HEK293 (cell line): Measurements from ENCODE around the gene FAM210A.

Source experiments
- CTCF ChIA-PET: fragments of 350-600 bp; formaldehyde crosslinking; extraction: SDS; loops from one replicate; lab custom pipeline; 2021; ENCODE audit warnings: antibody characterized with exemption; lab: Yijun Ruan, JAX
- POLR2A ChIA-PET: fragments of 300-600 bp; formaldehyde crosslinking; extraction: SDS; loops from one replicate; lab custom pipeline; 2020; ENCODE audit warnings: antibody characterized with exemption, inconsistent platforms; lab: Yijun Ruan, JAX
- H3K27ac ChIP-seq: fragments of 200-500 bp; sonication (Bioruptor generic); 2 replicates; pipeline ENCODE4 v1.5.1; 2014; ENCODE audit warnings: low read depth, low read length, control low read depth, inconsistent platforms; ENCODE audit errors: extremely low read depth
- H3K36me3 ChIP-seq, 2 experiments: fragments of 200-500 bp in 1 of 2; sonication (Bioruptor generic) in 1 of 2; 1 replicate in 1 of 2; 2 replicates in 1 of 2; pipeline ENCODE4 v1.5.1; 2014 to 2017; ENCODE audit warnings: inconsistent platforms in 2 of 2, low read length in 2 of 2; ENCODE audit not compliant: control insufficient read depth in 2 of 2, insufficient read depth in 1 of 2
- H3K4me1 ChIP-seq: fragments of 200-500 bp; sonication (Bioruptor generic); 2 replicates; pipeline ENCODE4 v1.5.1; 2014; ENCODE audit warnings: mild to moderate bottlenecking, low read length, inconsistent platforms; ENCODE audit not compliant: control insufficient read depth, insufficient read depth
- H3K4me3 ChIP-seq: 2 replicates; pipeline ENCODE4 v1.5.1; 2011; ENCODE audit warnings: low read depth, mild to moderate bottlenecking, control low read depth, low read length, moderate library complexity
- H3K9me3 ChIP-seq: fragments of 200-500 bp; sonication (Bioruptor generic); 2 replicates; pipeline ENCODE4 v1.5.1; 2014; ENCODE audit warnings: low read depth, low read length, inconsistent platforms; ENCODE audit not compliant: control insufficient read depth, insufficient read depth
- AEBP2 ChIP-seq: fragments of 450-650 bp; formaldehyde crosslinking; IDR thresholded peaks from 2 replicates; pipeline ENCODE4 v1.5.1; 2016; ENCODE audit warnings: missing biosample characterization, missing genetic modification characterization, borderline replicate concordance
- ATF2 ChIP-seq: fragments of 450-650 bp; formaldehyde crosslinking; IDR thresholded peaks from 2 replicates; pipeline ENCODE4 v1.5.1; 2016; ENCODE audit warnings: missing biosample characterization, missing genetic modification characterization, low read depth
- BCL11A ChIP-seq: fragments of 450-650 bp; formaldehyde crosslinking; IDR thresholded peaks from 2 replicates; pipeline ENCODE4 v1.5.1; 2016; ENCODE audit warnings: low read depth, missing biosample characterization, missing genetic modification characterization
- PRDM4 ChIP-seq: fragments of 450-650 bp; formaldehyde crosslinking; IDR thresholded peaks from 2 replicates; pipeline ENCODE4 v1.5.1; 2017; ENCODE audit warnings: missing biosample characterization, missing genetic modification characterization
- SALL2 ChIP-seq: fragments of 450-650 bp; formaldehyde crosslinking; IDR thresholded peaks from 2 replicates; pipeline ENCODE4 v1.5.0; 2017; ENCODE audit warnings: missing biosample characterization, mild to moderate bottlenecking, missing genetic modification characterization, borderline replicate concordance
- SCRT2 ChIP-seq: fragments of 450-650 bp; formaldehyde crosslinking; IDR thresholded peaks from 2 replicates; pipeline ENCODE4 v1.5.1; 2016; ENCODE audit warnings: missing biosample characterization, missing genetic modification characterization
- TSHZ1 ChIP-seq: fragments of 450-650 bp; formaldehyde crosslinking; IDR thresholded peaks from 2 replicates; pipeline ENCODE4 v1.5.1; 2016; ENCODE audit warnings: missing biosample characterization, missing genetic modification characterization, borderline replicate concordance
- ZBTB21 ChIP-seq: fragments of 450-650 bp; formaldehyde crosslinking; IDR thresholded peaks from 2 replicates; pipeline ENCODE4 v1.5.1; 2017; ENCODE audit warnings: missing biosample characterization, missing genetic modification characterization
- ZNF133 ChIP-seq: fragments of 450-650 bp; formaldehyde crosslinking; IDR thresholded peaks from 2 replicates; pipeline ENCODE4 v1.5.1; 2016; ENCODE audit warnings: missing biosample characterization, missing genetic modification characterization
- ZNF19 ChIP-seq: fragments of 450-650 bp; formaldehyde crosslinking; IDR thresholded peaks from 2 replicates; pipeline ENCODE4; 2016; ENCODE audit warnings: missing biosample characterization, missing genetic modification characterization, low read depth
- ZNF324 ChIP-seq: fragments of 450-650 bp; formaldehyde crosslinking; IDR thresholded peaks from 2 replicates; pipeline ENCODE4 v1.5.1; 2016; ENCODE audit warnings: missing biosample characterization, missing genetic modification characterization
- ZNF416 ChIP-seq: fragments of 450-650 bp; formaldehyde crosslinking; IDR thresholded peaks from 2 replicates; pipeline ENCODE4 v1.5.1; 2016; ENCODE audit warnings: missing biosample characterization, missing genetic modification characterization
- ZNF529 ChIP-seq: fragments of 450-650 bp; formaldehyde crosslinking; IDR thresholded peaks from 2 replicates; pipeline ENCODE4 v1.5.1; 2017; ENCODE audit warnings: missing genetic modification characterization, missing biosample characterization; ENCODE audit not compliant: insufficient replicate concordance
- ZNF747 ChIP-seq: fragments of 450-650 bp; formaldehyde crosslinking; IDR thresholded peaks from 2 replicates; pipeline ENCODE4 v1.5.1; 2016; ENCODE audit warnings: missing biosample characterization, missing genetic modification characterization
- ZNF792 ChIP-seq: fragments of 450-650 bp; formaldehyde crosslinking; IDR thresholded peaks from 2 replicates; pipeline ENCODE4 v1.5.1; 2016; ENCODE audit warnings: missing biosample characterization, missing genetic modification characterization
- TF ChIP-seq, protein P1 (sequence below): fragments of 450-650 bp; formaldehyde crosslinking; IDR thresholded peaks from 2 replicates; pipeline ENCODE4 v1.5.1; 2017; ENCODE audit warnings: missing biosample characterization, missing genetic modification characterization

Gene FAM210A

GRCh38 chr18:13715330-13715729 lies 11.0 kb downstream of the FAM210A start:
- CTCF ChIA-PET = interaction anchor here (1.6 kb wide), 1 partner anchor 9 kb away, joined by 4 read pairs; no protein-coding TSS in a partner anchor
- no peaks in the 10 kb centered on the region for H3K36me3 ChIP-seq
- TF ChIP-seq ZNF529 (no peak), ZNF747 (tag by site-specific recombination) (no peak), AEBP2 (tag by site-specific recombination) (no peak), ZNF133 (tag by site-specific recombination) (no peak), ZBTB21 (no peak), BCL11A (tag by site-specific recombination) (no peak), ATF2 (tag by site-specific recombination) (no peak), PRDM4 (no peak), ZNF792 (tag by site-specific recombination) (no peak), SALL2 (tag by site-specific recombination) (no peak), TSHZ1 (no peak), SCRT2 (tag by site-specific recombination) (no peak), ZNF416 (tag by site-specific recombination) (no peak), ZNF324 (tag by site-specific recombination) (no peak), ZNF19 (tag by site-specific recombination) (no peak)
- TF ChIP-seq, protein P1, sequence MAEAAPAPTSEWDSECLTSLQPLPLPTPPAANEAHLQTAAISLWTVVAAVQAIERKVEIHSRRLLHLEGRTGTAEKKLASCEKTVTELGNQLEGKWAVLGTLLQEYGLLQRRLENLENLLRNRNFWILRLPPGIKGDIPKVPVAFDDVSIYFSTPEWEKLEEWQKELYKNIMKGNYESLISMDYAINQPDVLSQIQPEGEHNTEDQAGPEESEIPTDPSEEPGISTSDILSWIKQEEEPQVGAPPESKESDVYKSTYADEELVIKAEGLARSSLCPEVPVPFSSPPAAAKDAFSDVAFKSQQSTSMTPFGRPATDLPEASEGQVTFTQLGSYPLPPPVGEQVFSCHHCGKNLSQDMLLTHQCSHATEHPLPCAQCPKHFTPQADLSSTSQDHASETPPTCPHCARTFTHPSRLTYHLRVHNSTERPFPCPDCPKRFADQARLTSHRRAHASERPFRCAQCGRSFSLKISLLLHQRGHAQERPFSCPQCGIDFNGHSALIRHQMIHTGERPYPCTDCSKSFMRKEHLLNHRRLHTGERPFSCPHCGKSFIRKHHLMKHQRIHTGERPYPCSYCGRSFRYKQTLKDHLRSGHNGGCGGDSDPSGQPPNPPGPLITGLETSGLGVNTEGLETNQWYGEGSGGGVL = no peak
- TF ChIP-seq, all 188 proteins: peak for 0
- Histone ChIP-seq H3K4me1 (no peaks in the 10 kb centered on the region), H3K9me3 (no peaks in the 10 kb centered on the region; the same call in 1 of the 2 replicates), H3K27ac (no peak overlapping the region), H3K4me3 (no peak overlapping the region)
- POLR2A ChIA-PET = no interaction called here
